Gastrocnemius medialis (tissue), 4 donors: ENCODE measurements around the gene MAML3. TPM values are rescaled to one million over a fixed set of nuclear protein-coding genes. Genes with fewer than 3 reads are reported as not detected.

Experiments
- ATAC-seq, 2 donors: fragments of 150-250 bp; one replicate each; pipeline ENCODE4 v1.9.1; 2016
- DNase-seq, 2 donors: peaks; one replicate each; pipeline ENCODE4 v3.0.0-alpha.2; 2019
- H3K27ac ChIP-seq, 4 donors: fragments of 200-600 bp; sonication (generic); 1 replicate in 1 of 4; 2 replicates in 3 of 4; pipeline ENCODE4 v1.5.1; 2016 to 2018; ENCODE audit warnings: mild to moderate bottlenecking in 2 of 4, moderate library complexity in 1 of 4
- H3K27me3 ChIP-seq, 3 donors: fragments of 200-600 bp; sonication (generic) in 2 of 3; 1 replicate in 1 of 3; 2 replicates in 2 of 3; pipeline versions ENCODE4 v1.5.1 to v1.6.0; 2016 to 2019; ENCODE audit warnings: mild to moderate bottlenecking in 1 of 3, moderate library complexity in 1 of 3
- H3K36me3 ChIP-seq, 2 donors: fragments of 200-600 bp; sonication (generic) in 1 of 2; one replicate each; pipeline ENCODE4 v1.5.1; 2017 to 2018
- H3K4me1 ChIP-seq, 2 donors: fragments of 200-600 bp; sonication (generic) in 1 of 2; one replicate each; pipeline ENCODE4 v1.5.1; 2016 to 2017; ENCODE audit warnings: mild to moderate bottlenecking in 2 of 2
- H3K4me3 ChIP-seq, 4 donors: fragments of 200-600 bp; sonication (generic) in 3 of 4; 1 replicate in 1 of 4; 2 replicates in 3 of 4; pipeline ENCODE4 v1.5.1; 2016 to 2019; ENCODE audit warnings: mild to moderate bottlenecking in 2 of 4
- H3K9me3 ChIP-seq, 3 donors: fragments of 200-600 bp; sonication (generic) in 2 of 3; 1 replicate in 1 of 3; 2 replicates in 2 of 3; pipeline ENCODE4 v1.5.1; 2016 to 2019
- POLR2A ChIP-seq, 2 donors: fragments of 450-650 bp; IDR thresholded peaks; one replicate each; pipeline ENCODE4 v1.6.1; 2017; ENCODE audit warnings: antibody characterized with exemption in 2 of 2, mild to moderate bottlenecking in 2 of 2, moderate library complexity in 2 of 2
- in situ Hi-C, 4 donors: fragments of 200-750 bp; cut with MboI; loops; one replicate each; pipeline versions ENCODE4 v1.15.0 to v1.8.0; 2017; ENCODE audit warnings: low sequenced_read_pairs in 4 of 4
- intact Hi-C: fragments of 100-400 bp; cut with DNase I; formaldehyde crosslinking; loops from one replicate; pipeline ENCODE4 v1.15.1; 2023; ENCODE audit warnings: low total_unique reads
- total RNA-seq, 4 donors: library from RNA; depleted of rRNA; stranded (reverse); fragments of >200 nt; gene quantifications; one replicate each; pipeline versions ENCODE4 v1.1.0 to v1.2.3, GENCODE V29; 2016
- TF ChIP-seq, protein P1 (sequence below), 5 experiments: fragments of 450-650 bp in 3 of 5; fragments of 200-600 bp in 2 of 5; sonication (generic) in 2 of 5; IDR thresholded peaks in 4 of 5; conservative IDR thresholded peaks in 1 of 5; 1 replicate in 4 of 5; 2 replicates in 1 of 5; pipeline ENCODE4 v1.5.1; 2016 to 2019; ENCODE audit warnings: antibody characterized with exemption in 5 of 5, mild to moderate bottlenecking in 3 of 5, moderate library complexity in 3 of 5

Gene MAML3
- total RNA-seq, 4 donors from 2014 or later, result 0.98 to 1.5 (median 1.4) TPM

DNA sequence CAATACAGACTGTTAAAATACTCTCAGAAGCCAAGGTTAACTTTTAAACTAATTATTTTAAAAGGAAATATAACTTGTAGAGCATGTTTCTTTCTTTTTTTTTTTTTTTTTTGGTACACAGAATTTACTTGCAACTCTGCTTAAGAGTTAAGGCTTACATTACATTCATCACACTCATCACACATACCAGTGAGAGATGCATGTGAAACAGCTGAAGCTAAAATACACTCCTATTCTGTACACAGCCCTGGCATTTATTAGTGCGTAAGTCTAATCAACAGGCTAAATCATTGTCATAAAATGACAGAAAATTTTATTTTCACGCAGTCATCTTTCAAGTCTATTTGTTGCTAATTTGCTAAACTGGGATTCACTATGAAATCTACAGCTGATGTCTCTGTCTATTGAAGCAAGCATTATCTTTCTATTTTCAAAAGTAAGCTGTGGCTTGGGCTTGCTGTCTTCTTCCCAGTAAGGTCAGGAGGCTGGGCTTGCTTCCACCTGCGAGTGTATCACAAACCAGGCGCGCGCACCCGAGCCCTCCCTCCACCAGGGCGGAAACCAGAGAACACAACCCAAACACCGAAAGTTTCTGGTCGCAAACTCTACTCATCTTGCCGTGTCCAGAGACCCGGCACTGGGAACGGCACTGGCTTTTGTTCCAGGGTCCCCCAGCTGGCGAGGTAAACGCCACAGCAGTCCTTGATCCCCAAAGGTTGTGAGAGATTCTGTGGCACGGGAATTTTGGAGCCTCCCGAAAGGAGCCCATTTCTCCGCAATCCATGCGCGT is 3.9 kb downstream of the MAML3 start:
- in situ Hi-C loops (loop anchor here (5.0 to 25.0 kb wide), 6 partner anchors 55 to 418 kb away; no protein-coding TSS in a partner anchor), intact Hi-C loops (loop anchor here (1.0 to 10.0 kb wide), 13 partner anchors 53 to 973 kb away; partner anchors contain the start of genes ELF2, ELMOD2, NAA15 and NDUFC1)
- Histone ChIP-seq H3K27me3 (no peaks in the 10 kb centered on the region), H3K36me3 (no peaks in the 10 kb centered on the region), H3K9me3 (no peaks in the 10 kb centered on the region), H3K27ac (peak overlapping the region; percentile 93 to 97 (median 94)), H3K4me3 (peak overlapping the region; percentile 68 to 92 (median 88)), H3K4me1 (peaks cover 0 to 19% of the 10 kb centered on the region in 2 donors)
- TF ChIP-seq POLR2A (IDR thresholded peaks at IDR 0.05), result peak in 1 of 2 donors; percentile 28
- TF ChIP-seq, protein P1, sequence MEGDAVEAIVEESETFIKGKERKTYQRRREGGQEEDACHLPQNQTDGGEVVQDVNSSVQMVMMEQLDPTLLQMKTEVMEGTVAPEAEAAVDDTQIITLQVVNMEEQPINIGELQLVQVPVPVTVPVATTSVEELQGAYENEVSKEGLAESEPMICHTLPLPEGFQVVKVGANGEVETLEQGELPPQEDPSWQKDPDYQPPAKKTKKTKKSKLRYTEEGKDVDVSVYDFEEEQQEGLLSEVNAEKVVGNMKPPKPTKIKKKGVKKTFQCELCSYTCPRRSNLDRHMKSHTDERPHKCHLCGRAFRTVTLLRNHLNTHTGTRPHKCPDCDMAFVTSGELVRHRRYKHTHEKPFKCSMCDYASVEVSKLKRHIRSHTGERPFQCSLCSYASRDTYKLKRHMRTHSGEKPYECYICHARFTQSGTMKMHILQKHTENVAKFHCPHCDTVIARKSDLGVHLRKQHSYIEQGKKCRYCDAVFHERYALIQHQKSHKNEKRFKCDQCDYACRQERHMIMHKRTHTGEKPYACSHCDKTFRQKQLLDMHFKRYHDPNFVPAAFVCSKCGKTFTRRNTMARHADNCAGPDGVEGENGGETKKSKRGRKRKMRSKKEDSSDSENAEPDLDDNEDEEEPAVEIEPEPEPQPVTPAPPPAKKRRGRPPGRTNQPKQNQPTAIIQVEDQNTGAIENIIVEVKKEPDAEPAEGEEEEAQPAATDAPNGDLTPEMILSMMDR (IDR thresholded peaks at IDR 0.05 in 4 of 5, conservative IDR thresholded peaks at IDR 0.05 in 1 of 5), result peak in 4 of 5 experiments; percentile 14 to 30 (median 18)
- ATAC-seq (peak; percentile 21 to 37), DNase-seq (peak; percentile 74 to 79)

DNA sequence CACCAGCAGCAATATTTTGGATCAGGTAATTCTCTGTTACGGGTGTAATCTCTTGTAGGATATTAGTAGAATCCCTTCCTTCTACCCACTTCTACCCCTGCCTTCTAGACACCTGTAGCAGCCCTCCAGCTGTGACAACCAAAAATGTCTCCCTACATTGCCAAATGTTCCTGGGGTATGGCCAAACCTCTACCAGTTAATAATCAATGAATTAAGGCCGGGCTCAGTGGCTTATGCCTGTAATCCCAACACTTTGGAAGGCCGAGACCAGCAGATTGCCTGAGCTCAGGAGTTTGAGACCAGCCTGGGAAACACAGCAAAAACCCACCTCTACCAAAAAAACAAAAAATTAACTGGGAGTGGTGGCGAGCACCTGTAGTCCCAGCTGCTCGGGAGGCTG is 9.9 kb downstream of the MAML3 start:
- Histone ChIP-seq H3K27ac (no peak overlapping the region), H3K9me3 (no peaks in the 10 kb centered on the region), H3K4me1 (peaks cover 0 to 9% of the 10 kb centered on the region in 2 donors), H3K27me3 (no peaks in the 10 kb centered on the region), H3K4me3 (no peak overlapping the region), H3K36me3 (no peaks in the 10 kb centered on the region)
- ATAC-seq (no peak), DNase-seq (no peak)
- in situ Hi-C loops (loop anchor here in 1 of 4 donors (10.0 kb wide), 1 partner anchor 49 kb away; no protein-coding TSS in a partner anchor), intact Hi-C loops (no loop called here)
- TF ChIP-seq, protein P1 (IDR thresholded peaks at IDR 0.05 in 4 of 5, conservative IDR thresholded peaks at IDR 0.05 in 1 of 5), result no peak
- TF ChIP-seq POLR2A (IDR thresholded peaks at IDR 0.05), result no peak

DNA sequence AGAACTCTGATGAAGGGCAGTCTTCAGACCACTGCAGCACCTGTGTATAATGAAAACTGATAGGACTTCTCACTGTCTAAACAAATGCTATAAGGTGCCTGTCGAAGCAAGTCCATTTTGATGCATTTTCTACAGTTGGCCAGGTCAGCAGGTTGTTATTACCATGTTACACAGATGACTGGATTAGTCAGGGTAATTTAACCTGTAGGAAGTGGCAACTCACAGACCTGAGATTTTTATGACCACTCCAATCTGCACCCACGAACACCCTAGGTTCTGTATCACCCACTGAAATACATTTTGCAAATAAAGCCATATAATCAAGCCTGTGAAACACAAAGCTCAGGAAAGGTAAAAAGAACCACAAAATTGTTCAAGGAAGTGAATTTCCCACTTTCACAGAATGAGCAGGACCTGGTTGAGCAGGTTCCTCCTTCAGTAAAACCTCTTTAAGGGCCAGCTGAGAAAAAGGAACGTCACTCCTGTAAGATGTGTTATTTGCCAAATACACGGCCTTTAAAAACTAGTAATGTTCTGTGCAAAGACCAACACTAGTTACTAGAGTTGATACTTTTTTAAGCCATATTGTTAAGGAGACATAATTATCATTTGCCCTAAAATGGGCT is 12.7 kb downstream of the MAML3 start:
- in situ Hi-C loops, result loop anchor here in 1 of 4 donors (10.0 kb wide), 1 partner anchor 47 kb away; no protein-coding TSS in a partner anchor
- ATAC-seq, result no peak
- H3K27me3 ChIP-seq, result no peaks in the 10 kb centered on the region

DNA sequence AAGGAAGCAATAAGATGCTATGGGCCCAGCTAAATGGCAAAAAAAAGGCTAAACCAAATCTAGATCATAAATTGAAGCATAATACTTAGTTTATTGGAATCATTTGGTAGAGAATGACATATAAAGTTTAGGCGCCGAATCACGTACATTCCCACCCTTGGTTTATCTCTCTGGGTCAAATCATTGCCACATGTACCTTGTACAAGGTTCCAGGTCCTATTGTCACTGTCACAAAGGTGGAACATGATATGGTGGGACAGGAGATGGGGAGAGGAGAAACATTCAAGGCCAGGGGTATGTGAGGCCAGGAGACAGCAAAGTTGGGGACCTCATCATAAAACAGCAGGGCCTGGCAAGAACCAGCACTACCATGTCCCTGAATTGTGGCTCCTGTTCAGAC is 13.4 kb downstream of the MAML3 start:
- no peaks in the 10 kb centered on the region for H3K36me3 ChIP-seq
- ATAC-seq, result no peak
- no peaks in the 10 kb centered on the region for H3K4me1 ChIP-seq
- TF ChIP-seq POLR2A (IDR thresholded peaks at IDR 0.05), result no peak
- TF ChIP-seq, protein P1 (IDR thresholded peaks at IDR 0.05 in 4 of 5, conservative IDR thresholded peaks at IDR 0.05 in 1 of 5), result no peak
- no peak for DNase-seq
- intact Hi-C loops, result no loop called here
- H3K27me3 ChIP-seq, result no peaks in the 10 kb centered on the region
- in situ Hi-C loops, result loop anchor here in 1 of 4 donors (10.0 kb wide), 1 partner anchor 46 kb away; no protein-coding TSS in a partner anchor
- H3K27ac ChIP-seq, result no peak overlapping the region
- H3K4me3 ChIP-seq, result no peak overlapping the region
- H3K9me3 ChIP-seq, result no peaks in the 10 kb centered on the region

More for the DNA sequence above, 12.7 kb downstream of the MAML3 start:
- H3K27ac ChIP-seq, result no peak overlapping the region
- intact Hi-C loops, result no loop called here
- TF ChIP-seq, protein P1 (IDR thresholded peaks at IDR 0.05 in 4 of 5, conservative IDR thresholded peaks at IDR 0.05 in 1 of 5), result no peak
- no peak for TF ChIP-seq POLR2A (IDR thresholded peaks at IDR 0.05)
- H3K36me3 ChIP-seq, result no peaks in the 10 kb centered on the region
- H3K9me3 ChIP-seq, result no peaks in the 10 kb centered on the region
- no peaks in the 10 kb centered on the region for H3K4me1 ChIP-seq
- H3K4me3 ChIP-seq, result no peak overlapping the region
- no peak for DNase-seq
